ENCODE results near the gene TFDP1. TPM values are rescaled to one million over a fixed set of nuclear protein-coding genes. Genes with fewer than 3 reads are reported as not detected.
A peak's percentile ranks its signal among the peaks of the same experiment; 100 is the strongest.

TFDP1 gene
- total and polyA plus RNA-seq, 8 donors: 10.3 to 24.7 (median 17.9) TPM

DNA sequence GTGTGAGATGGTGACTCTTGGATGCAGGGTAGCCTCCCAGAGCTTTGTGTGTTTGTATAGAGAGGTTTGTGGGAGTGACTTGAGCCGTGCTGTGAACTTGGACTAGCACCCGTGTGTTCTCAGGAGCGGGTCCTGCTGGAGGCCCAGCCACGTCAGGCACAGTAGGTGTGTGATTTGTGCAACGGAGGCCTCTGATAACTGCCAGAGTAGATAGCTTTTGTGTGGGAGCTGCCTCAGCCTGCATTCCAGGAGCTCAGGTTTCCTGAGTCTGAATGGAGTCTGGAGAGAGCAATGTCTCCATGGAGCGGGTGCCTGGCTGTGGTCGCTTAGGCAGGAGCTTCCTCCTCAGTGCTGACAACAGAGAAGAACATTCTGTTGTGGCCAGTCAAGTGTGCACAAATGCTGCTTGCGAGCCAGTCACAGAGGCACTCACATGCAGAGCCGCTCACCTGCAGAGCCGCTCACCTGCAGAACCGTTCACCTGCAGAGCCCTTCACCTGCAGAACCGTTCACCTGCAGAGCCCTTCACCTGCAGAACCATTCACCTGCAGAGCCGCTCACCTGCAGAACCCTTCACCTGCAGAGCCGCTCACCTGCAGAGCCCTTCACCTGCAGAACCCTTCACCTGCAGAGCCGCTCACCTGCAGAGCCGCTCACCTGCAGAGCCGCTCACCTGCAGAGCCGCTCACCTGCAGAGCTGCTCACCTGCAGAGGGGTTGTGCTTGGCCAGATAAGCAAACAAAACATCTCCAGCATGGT lies 32.6 kb downstream of the TFDP1 start:
- Histone ChIP-seq H3K4me3 (no peak overlapping the region), H3K4me1 (no peaks in the 10 kb centered on the region), H3K9me3 (no peaks in the 10 kb centered on the region), H3K27ac (no peak overlapping the region), H3K36me3 (no peaks in the 10 kb centered on the region), H3K27me3 (no peaks in the 10 kb centered on the region)
- FAIRE-seq (no peak), DNase-seq (peak in 2 of 6 donors; percentile 8 to 20), ATAC-seq (peak in 3 of 4 donors; percentile 63 to 72 (median 66))
- TF ChIP-seq, protein P1, sequence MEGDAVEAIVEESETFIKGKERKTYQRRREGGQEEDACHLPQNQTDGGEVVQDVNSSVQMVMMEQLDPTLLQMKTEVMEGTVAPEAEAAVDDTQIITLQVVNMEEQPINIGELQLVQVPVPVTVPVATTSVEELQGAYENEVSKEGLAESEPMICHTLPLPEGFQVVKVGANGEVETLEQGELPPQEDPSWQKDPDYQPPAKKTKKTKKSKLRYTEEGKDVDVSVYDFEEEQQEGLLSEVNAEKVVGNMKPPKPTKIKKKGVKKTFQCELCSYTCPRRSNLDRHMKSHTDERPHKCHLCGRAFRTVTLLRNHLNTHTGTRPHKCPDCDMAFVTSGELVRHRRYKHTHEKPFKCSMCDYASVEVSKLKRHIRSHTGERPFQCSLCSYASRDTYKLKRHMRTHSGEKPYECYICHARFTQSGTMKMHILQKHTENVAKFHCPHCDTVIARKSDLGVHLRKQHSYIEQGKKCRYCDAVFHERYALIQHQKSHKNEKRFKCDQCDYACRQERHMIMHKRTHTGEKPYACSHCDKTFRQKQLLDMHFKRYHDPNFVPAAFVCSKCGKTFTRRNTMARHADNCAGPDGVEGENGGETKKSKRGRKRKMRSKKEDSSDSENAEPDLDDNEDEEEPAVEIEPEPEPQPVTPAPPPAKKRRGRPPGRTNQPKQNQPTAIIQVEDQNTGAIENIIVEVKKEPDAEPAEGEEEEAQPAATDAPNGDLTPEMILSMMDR (IDR thresholded peaks at IDR 0.05): no peak
- 71% methylated on average over 18 of the region's 18 CpGs for WGBS, 2 donors
- intact Hi-C loops (cut with DNase I): no loop called here

DNA sequence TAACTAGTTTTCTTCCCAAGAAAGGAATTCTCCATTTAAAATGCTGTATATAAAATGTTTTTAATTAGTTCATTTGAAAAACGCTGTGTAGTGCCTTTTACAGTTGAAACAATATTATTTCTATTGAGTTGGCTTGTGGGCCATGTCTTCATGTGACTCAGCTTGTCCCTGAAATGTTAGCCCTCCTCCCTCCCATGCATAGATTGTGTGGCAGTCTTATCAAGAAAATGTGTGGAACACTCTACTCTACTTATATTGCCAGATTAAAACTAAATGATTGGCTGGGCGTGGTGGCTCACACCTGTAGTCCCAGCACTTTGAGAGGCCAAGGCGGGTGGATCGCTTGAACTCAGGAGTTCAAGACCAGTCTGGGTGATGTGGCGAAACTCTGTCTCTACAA lies 33.4 kb downstream of the TFDP1 start:
- DNase-seq (no peak), ATAC-seq (no peak), FAIRE-seq (no peak)
- WGBS, 2 donors: 91 to 92% methylated on average over 5 of the region's 5 CpGs
- intact Hi-C loops (cut with DNase I): no loop called here
- Histone ChIP-seq H3K27me3 (no peaks in the 10 kb centered on the region), H3K9me3 (no peaks in the 10 kb centered on the region), H3K27ac (no peak overlapping the region), H3K36me3 (no peaks in the 10 kb centered on the region), H3K4me3 (no peak overlapping the region), H3K4me1 (no peaks in the 10 kb centered on the region)
- TF ChIP-seq, protein P1 (IDR thresholded peaks at IDR 0.05): no peak

DNA sequence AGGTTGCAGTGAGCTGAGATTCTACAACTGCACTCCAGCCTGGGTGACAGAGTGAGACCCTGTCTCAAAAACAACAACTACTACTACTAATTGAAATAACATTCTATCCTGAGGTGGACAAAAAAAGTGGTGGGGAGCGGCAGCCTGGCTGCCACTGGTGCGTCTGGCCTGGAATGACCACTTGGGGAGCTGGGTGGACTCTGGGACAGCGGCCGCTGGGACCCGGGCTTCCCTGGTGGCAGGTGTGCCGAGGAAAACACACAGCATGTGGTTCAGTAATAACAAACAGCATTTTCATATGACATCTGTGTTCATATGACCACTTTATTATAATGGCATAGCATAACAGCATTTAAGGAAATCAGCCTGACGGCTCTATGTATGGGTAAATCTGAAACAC lies 33.9 kb downstream of the TFDP1 start:
- intact Hi-C loops (cut with DNase I): no loop called here
- Histone ChIP-seq H3K27me3 (no peaks in the 10 kb centered on the region), H3K27ac (no peak overlapping the region), H3K36me3 (peaks cover 0 to 4% (median 0%) of the 10 kb centered on the region in 3 donors), H3K4me1 (no peaks in the 10 kb centered on the region), H3K4me3 (no peak overlapping the region), H3K9me3 (no peaks in the 10 kb centered on the region)
- FAIRE-seq (no peak), ATAC-seq (no peak), DNase-seq (peak in 2 of 6 donors; percentile 8 to 16)
- TF ChIP-seq, protein P1 (IDR thresholded peaks at IDR 0.05): no peak
- WGBS, 2 donors: 95 to 96% methylated on average over 7 of the region's 7 CpGs

DNA sequence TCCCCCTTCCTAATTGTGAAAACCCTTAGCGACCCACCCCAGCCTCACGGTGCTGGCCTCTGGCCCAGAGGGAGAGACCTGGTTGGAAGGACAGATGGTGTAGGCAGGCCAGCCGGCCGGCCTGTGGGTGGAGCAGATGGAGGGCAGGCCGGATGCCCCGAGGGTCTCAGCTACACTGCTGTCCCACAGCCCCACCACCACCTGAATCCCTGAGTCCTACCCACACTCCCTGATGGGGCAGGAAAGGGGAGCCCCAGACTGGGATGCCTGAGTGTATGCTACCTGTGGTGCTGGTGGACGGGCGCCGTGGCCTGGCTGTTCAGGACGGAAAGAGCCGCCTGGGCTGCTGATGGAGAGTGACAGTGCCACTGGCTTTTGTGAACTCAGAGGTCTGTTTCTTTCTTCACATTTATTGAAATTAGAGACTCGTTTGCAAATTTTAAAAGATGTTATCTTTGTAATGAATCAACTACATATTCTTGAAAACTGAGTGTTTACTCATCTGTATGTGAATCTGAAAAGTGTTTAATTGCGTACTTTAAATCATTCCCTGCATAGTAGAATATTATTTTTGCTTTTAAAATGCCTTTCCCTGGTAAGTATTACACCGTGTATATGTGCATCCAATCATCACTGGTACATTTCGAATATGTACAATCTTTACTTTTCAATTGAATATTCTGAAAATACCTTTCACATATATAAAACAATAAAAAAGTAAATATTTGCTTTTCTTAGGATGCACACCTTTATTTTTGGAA lies 35.7 kb downstream of the TFDP1 start:
- intact Hi-C loops (cut with DNase I): no loop called here
- Histone ChIP-seq H3K27ac (no peak overlapping the region), H3K27me3 (no peaks in the 10 kb centered on the region), H3K36me3 (peaks cover 0 to 7% (median 0%) of the 10 kb centered on the region in 3 donors), H3K9me3 (no peaks in the 10 kb centered on the region), H3K4me3 (no peak overlapping the region), H3K4me1 (no peaks in the 10 kb centered on the region)
- WGBS, 2 donors: 83 to 87% methylated on average over 15 of the region's 15 CpGs
- TF ChIP-seq, protein P1 (IDR thresholded peaks at IDR 0.05): no peak
- DNase-seq (peak in 3 of 6 donors; percentile 9 to 32 (median 30)), FAIRE-seq (no peak), ATAC-seq (no peak)
